ENCODE results near the gene UQCRH.
"Not testable (repeated sequence)": the region's sequence is repeated elsewhere in the genome, so short reads cannot be mapped to it uniquely, and the experiment has no call there.

Gene UQCRH

GRCh38 chr1:46301406-46301807 is 2.1 kb upstream of the UQCRH start:
- DNase-seq: no peak

- no peak for DNase-seq
Measured at GRCh38 chr1:46301808-46302640, 1.5 kb upstream of the UQCRH start.

DNA sequence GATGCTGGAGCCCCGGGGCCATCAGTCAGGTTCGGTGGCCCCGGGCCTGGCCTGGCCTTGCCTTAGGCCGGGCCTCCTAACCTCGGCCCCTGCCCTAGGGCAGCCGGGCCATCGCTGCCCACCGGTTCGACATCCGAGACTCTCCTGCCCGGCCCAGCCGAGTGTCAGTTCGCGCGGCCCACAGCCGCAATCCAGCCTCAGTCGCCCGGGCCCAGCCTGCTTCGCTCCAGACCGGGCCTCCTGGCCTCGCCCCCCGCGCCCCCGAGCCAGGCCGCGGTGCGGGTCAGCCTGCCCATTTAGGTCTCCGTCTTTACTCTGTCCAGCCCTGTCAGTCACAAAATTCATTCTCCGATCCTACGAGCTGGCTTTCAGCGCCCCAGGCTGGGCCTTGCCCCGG is 859 bp upstream of the UQCRH start:
- DNase-seq: no peak

- no peak for DNase-seq
Measured at GRCh38 chr1:46303872-46304326, 401 bp downstream of the UQCRH start.

- no peak for DNase-seq
Measured at GRCh38 chr1:46306159-46306530, 2.6 kb downstream of the UQCRH start.

GRCh38 chr1:46309401-46310159 is 6.1 kb downstream of the UQCRH start:
- no peak for DNase-seq

- DNase-seq: no peak
Measured at GRCh38 chr1:46310321-46310720, 6.8 kb downstream of the UQCRH start.

DNA sequence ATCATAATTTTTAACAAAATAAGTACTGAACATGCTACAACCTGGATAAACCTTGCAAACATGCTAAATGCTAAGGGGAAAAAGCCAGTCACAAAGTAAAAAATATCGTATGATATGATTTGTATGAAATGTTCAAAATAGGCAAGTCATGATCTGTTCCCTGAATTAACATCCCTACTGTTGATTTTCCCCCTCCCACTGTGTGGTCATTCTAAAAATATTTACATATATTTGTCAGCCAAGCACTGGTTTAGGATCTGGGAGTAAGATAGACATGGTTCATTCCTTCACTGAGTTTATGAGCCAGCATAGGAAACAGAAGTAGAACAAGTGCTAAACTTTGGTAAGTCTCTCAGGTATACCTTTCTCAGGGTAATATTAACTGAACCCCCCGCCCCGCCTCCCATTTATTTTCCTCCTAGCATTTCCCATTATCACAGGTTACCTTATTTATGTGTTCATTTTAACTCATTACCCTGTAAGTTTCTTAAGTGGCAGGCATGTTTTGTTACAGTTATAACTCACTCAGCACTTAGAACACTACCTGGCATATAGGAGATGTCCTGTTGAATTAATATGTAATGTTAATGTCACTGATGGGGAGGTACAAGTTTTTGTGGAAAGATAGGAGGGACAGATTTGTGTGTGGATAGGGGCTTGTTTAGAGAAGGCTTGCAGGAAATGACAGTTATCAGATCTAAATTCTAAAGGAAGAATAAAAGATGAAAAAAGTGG is 12.3 kb downstream of the UQCRH start:
- no peak for DNase-seq

GRCh38 chr1:46317323-46317722 is 13.8 kb downstream of the UQCRH start:
- DNase-seq: no peak

DNA sequence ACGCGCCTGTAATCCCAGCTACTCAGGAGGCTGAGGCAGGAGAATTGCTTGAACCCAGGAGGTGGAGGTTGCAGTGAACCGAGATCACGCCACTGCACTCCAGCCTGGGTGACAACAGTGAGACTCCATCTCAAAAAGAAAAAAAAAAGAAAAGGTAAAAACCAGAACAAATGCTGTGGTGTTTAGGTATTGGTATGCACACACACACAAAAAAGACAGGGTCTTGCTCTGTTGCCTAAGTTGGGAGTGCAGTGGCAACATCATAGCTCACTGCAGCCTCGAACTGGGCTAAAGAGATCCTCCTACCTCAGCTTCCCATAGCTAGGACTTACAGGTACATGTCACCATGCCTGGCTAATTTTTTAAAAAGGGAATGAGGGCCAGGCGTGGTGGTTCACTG is 15.8 kb downstream of the UQCRH start:
- not testable (repeated sequence) for DNase-seq

- DNase-seq: not testable (repeated sequence)
Measured at GRCh38 chr1:46319960-46320914, 16.7 kb downstream of the UQCRH start.

GRCh38 chr1:46322191-46322590 is 18.7 kb downstream of the UQCRH start:
- not testable (repeated sequence) for DNase-seq

GRCh38 chr1:46325285-46326076 is 22.0 kb downstream of the UQCRH start:
- DNase-seq: not testable (repeated sequence)

GRCh38 chr1:46328182-46328581 is 24.7 kb downstream of the UQCRH start:
- DNase-seq: not testable (repeated sequence)

GRCh38 chr1:46329807-46330206 is 26.3 kb downstream of the UQCRH start:
- not testable (repeated sequence) for DNase-seq

DNA sequence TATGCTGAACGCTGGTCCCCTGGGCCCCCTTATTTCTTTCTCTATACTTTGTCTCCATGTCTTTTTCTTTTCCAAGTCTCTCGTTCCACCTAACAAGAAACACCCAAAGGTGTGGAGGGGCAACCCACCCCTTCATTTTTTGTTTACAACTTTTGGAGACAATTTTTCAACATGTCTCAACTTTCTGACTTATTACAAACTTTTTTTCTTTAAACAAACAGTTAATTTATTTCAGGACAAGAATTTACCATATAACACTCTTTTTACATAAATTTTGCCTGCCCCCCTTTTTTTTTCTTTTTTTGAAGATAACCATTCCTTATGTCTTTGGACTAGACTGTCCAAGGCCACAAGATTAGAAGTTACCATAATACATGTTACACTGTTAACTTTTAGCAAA is 26.9 kb downstream of the UQCRH start:
- not testable (repeated sequence) for DNase-seq

- not testable (repeated sequence) for DNase-seq
Measured at GRCh38 chr1:46331786-46332540, 28.5 kb downstream of the UQCRH start.

GRCh38 chr1:46333300-46334029 is 30.0 kb downstream of the UQCRH start:
- peak; percentile 23 for DNase-seq

DNA sequence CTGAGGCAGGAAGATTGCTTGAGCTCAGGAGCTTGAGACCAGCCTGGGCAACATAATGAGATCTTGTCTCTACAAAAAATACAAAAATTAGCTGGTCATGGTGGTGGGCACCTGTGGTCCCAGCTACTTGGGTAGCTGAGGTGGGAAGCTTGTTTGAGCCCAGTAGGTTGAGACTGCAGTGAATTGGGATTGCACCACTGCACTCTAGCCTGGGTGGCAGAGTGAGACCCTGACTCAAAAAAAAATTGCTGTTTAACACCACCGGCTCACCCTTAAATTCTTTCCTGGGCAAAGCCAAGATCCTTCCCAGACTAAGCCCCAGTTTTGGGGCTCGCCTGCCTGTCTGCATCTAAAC is 30.5 kb downstream of the UQCRH start:
- DNase-seq: no peak

GRCh38 chr1:46335081-46335480 is 31.6 kb downstream of the UQCRH start:
- no peak for DNase-seq

Data from COR-L47 (cell line).